ENCODE results near the gene KLHL11.

GRCh38 chr17:41882756-41883155 lies 17.5 kb upstream of the KLHL11 start:
- TF ChIP-seq POLR2A (IDR thresholded peaks at IDR 0.05) (no peak), CTCF (IDR thresholded peaks at IDR 0.05) (no peak)
